ENCODE measurements around the gene CXCR2. TPM values are rescaled to one million over a fixed set of nuclear protein-coding genes. Genes with fewer than 3 reads are reported as not detected.

CXCR2 gene
- total RNA-seq, 3 donors from 2014 or later: 0.16 to 0.33 TPM; not detected in 1

DNA sequence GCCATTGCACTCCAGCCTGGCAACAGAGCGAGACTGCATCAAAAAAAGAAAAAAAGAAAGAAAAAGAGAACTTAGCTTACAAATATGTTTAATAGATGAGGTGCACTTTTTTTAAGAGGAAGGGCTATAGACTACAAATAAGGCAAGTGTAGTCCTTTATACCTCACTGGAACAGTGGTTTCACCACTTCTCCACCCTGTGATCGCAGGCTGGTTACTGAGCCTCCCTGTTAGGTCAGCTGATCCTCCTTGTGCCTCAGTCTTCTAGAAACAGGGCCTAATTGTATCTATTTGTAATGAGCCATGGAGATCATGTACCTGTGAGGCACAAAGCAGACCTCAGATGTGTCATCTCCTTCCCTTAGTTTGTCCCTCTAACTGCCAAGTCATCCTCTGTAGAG is 4.5 kb downstream of the CXCR2 start:
- Histone ChIP-seq H3K27ac (no peak overlapping the region), H3K27me3 (no peaks in the 10 kb centered on the region), H3K9me3 (no peaks in the 10 kb centered on the region), H3K36me3 (no peaks in the 10 kb centered on the region), H3K4me3 (no peak overlapping the region), H3K4me1 (no peaks in the 10 kb centered on the region)
- no peak for DNase-seq (ENCODE audit: low spot score in 2 of 2)
- intact Hi-C loops (cut with DNase I; ENCODE audit: low total_unique reads): no loop called here
- TF ChIP-seq POLR2A (IDR thresholded peaks at IDR 0.05) (no peak), POLR2AphosphoS5 (IDR thresholded peaks at IDR 0.05) (no peak), CTCF (IDR thresholded peaks at IDR 0.05) (no peak)

DNA sequence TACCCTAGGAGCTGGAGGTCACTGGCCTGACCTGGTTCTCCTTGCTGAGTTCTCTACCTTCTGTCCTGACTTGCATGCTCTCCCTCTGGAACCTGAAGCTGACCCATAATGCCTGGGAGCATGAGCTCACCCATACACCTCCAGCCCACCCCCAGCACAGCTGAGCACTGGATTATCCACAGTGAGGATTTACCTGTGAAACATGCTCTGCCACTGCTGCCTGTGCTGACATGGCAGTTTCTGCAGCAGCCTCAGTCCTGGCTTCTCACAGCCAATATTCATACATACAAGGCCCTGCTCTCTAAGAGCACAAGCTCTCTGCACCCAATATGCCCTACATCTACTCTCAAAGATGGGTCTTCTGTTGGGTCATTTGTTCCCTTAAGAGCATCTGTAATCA is 5.0 kb downstream of the CXCR2 start:
- intact Hi-C loops (cut with DNase I; ENCODE audit: low total_unique reads): no loop called here
- TF ChIP-seq POLR2AphosphoS5 (IDR thresholded peaks at IDR 0.05) (no peak), POLR2A (IDR thresholded peaks at IDR 0.05) (no peak), CTCF (IDR thresholded peaks at IDR 0.05) (no peak)
- Histone ChIP-seq H3K27ac (no peak overlapping the region), H3K36me3 (no peaks in the 10 kb centered on the region), H3K9me3 (no peaks in the 10 kb centered on the region), H3K4me1 (no peaks in the 10 kb centered on the region), H3K4me3 (no peak overlapping the region), H3K27me3 (no peaks in the 10 kb centered on the region)
- no peak for DNase-seq (ENCODE audit: low spot score in 2 of 2)

DNA sequence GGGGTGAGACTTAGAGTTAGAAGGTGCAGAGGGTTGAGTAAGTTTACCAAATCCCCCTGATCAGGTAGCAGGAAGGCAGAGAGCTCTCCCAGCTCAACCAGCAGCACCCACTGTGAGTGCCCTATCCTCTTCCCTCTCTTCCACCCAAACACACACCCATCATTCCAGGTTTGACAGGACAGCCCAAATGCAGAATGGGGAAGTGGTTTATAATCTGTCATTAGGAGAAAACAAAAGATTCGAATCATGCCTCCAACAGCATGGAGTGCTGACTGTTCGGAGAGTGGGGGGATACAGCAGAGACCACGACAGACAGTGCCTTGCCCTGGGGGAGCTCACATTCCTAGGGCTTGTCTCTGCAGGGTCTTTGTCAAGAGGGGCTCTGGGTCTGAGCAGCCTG is 11.7 kb downstream of the CXCR2 start:
- no peak overlapping the region for H3K4me3 ChIP-seq
- H3K36me3 ChIP-seq: no peaks in the 10 kb centered on the region
- intact Hi-C loops (cut with DNase I; ENCODE audit: low total_unique reads): no loop called here
- peaks cover 0 to 3% of the 10 kb centered on the region in 2 donors for H3K27me3 ChIP-seq
- no peak overlapping the region for H3K27ac ChIP-seq
- TF ChIP-seq CTCF (IDR thresholded peaks at IDR 0.05) (no peak), POLR2AphosphoS5 (IDR thresholded peaks at IDR 0.05) (no peak), POLR2A (IDR thresholded peaks at IDR 0.05) (no peak)
- no peak for DNase-seq (ENCODE audit: low spot score in 2 of 2)
- no peaks in the 10 kb centered on the region for H3K4me1 ChIP-seq
- H3K9me3 ChIP-seq: no peaks in the 10 kb centered on the region

- H3K27ac ChIP-seq: no peak overlapping the region
- no peaks in the 10 kb centered on the region for H3K36me3 ChIP-seq
- TF ChIP-seq CTCF (IDR thresholded peaks at IDR 0.05): no peak
- no peaks in the 10 kb centered on the region for H3K4me1 ChIP-seq
- H3K27me3 ChIP-seq: peaks cover 0 to 3% of the 10 kb centered on the region in 2 donors
- no peak overlapping the region for H3K4me3 ChIP-seq
- no peak for DNase-seq (ENCODE audit: low spot score in 2 of 2)
- H3K9me3 ChIP-seq: no peaks in the 10 kb centered on the region
- intact Hi-C loops (cut with DNase I; ENCODE audit: low total_unique reads): no loop called here
These were observed 12.2 kb downstream of the CXCR2 start for GRCh38 chr2:218138047-218138446.

DNA sequence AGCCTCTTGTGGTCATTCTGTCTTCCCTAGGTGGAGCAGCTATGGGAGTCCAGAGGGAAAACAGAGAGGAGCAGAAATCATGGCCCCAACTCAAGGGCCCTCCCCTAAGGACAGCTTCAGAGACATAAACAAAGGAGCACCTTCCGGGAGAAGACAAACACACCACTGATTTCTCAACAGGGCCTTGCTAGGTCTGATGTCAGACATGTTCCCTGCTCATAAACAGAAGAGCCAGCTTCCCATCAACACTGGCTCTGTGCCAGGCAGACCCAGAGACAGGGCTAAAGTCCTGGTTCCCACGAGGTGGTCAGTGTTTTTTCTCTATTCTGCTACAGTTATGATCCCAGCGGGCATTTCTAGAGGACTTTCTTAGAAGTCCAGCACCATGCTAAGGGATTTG is 19.3 kb downstream of the CXCR2 start:
- Histone ChIP-seq H3K36me3 (no peaks in the 10 kb centered on the region), H3K27me3 (no peaks in the 10 kb centered on the region), H3K9me3 (no peaks in the 10 kb centered on the region), H3K27ac (no peak overlapping the region), H3K4me1 (no peaks in the 10 kb centered on the region), H3K4me3 (no peak overlapping the region)
- intact Hi-C loops (cut with DNase I; ENCODE audit: low total_unique reads): no loop called here
- DNase-seq (ENCODE audit: low spot score in 2 of 2): no peak
- TF ChIP-seq POLR2AphosphoS5 (IDR thresholded peaks at IDR 0.05) (no peak), POLR2A (IDR thresholded peaks at IDR 0.05) (no peak), CTCF (IDR thresholded peaks at IDR 0.05) (no peak)

Data from breast epithelium (tissue), 4 donors.